ENCODE measurements around the gene SMO.

Gene SMO

GRCh38 chr7:129188372-129188891 lies at the start of gene SMO:
TSS of gene SMO (plus strand) at chr7:129188633. CDS start at chr7:129189152, 519 bp downstream.
- Histone ChIP-seq H3K9me3 (ENCODE audit: control insufficient read depth, insufficient read depth, low read length) (no peaks in the 10 kb centered on the region), H3K36me3 (ENCODE audit: control insufficient read depth, insufficient read depth, low read length) (peaks cover 8% of the 10 kb centered on the region; the same call in 1 of the 2 replicates), H3K4me1 (ENCODE audit: control insufficient read depth, insufficient read depth, low read length) (peaks cover 14% of the 10 kb centered on the region), H3K27ac (ENCODE audit: low read depth, low read length) (peak within 1 kb of the TSS; percentile 86), H3K9ac (ENCODE audit: low read depth, low read length) (peak within 1 kb of the TSS; percentile 71), H3K27me3 (ENCODE audit: control insufficient read depth, insufficient read depth, low read length) (peaks cover 17% of the 10 kb centered on the region), H3K4me3 (ENCODE audit: low read depth, low read length) (peak within 1 kb of the TSS; percentile 86)

- Histone ChIP-seq H3K4me3 (ENCODE audit: low read depth, low read length) (peak overlapping the region; percentile 67), H3K36me3 (ENCODE audit: control insufficient read depth, insufficient read depth, low read length) (no peaks in the 10 kb centered on the region), H3K27ac (ENCODE audit: low read depth, low read length) (no peak overlapping the region), H3K4me1 (ENCODE audit: control insufficient read depth, insufficient read depth, low read length) (peaks cover 7% of the 10 kb centered on the region; the same call in 1 of the 2 replicates), H3K9ac (ENCODE audit: low read depth, low read length) (no peak overlapping the region), H3K9me3 (ENCODE audit: control insufficient read depth, insufficient read depth, low read length) (no peaks in the 10 kb centered on the region), H3K27me3 (ENCODE audit: control insufficient read depth, insufficient read depth, low read length) (peaks cover 29% of the 10 kb centered on the region)
Measured at GRCh38 chr7:129143724-129144094, 44.7 kb upstream of the SMO start.

- no peak within 1 kb of the TSS for H3K27ac ChIP-seq (ENCODE audit: low read depth, low read length)
- H3K9me3 ChIP-seq (ENCODE audit: control insufficient read depth, insufficient read depth, low read length) = no peaks in the 10 kb centered on the region
- H3K9ac ChIP-seq (ENCODE audit: low read depth, low read length) = no peak within 1 kb of the TSS
- H3K36me3 ChIP-seq (ENCODE audit: control insufficient read depth, insufficient read depth, low read length) = no peaks in the 10 kb centered on the region
- peaks cover 7% of the 10 kb centered on the region; the same call in 1 of the 2 replicates for H3K4me1 ChIP-seq (ENCODE audit: control insufficient read depth, insufficient read depth, low read length)
- H3K27me3 ChIP-seq (ENCODE audit: control insufficient read depth, insufficient read depth, low read length) = peaks cover 29% of the 10 kb centered on the region
- H3K4me3 ChIP-seq (ENCODE audit: low read depth, low read length) = peak within 1 kb of the TSS; percentile 67
Measured at GRCh38 chr7:129144095-129144833, 44.2 kb upstream of the SMO start, which contains the start of gene TSPAN33. TSS of gene TSPAN33 (plus strand) at chr7:129144707. CDS start at chr7:129144981, 274 bp downstream.

- Histone ChIP-seq H3K9me3 (ENCODE audit: control insufficient read depth, insufficient read depth, low read length) (no peaks in the 10 kb centered on the region), H3K36me3 (ENCODE audit: control insufficient read depth, insufficient read depth, low read length) (no peaks in the 10 kb centered on the region), H3K27me3 (ENCODE audit: control insufficient read depth, insufficient read depth, low read length) (peaks cover 29% of the 10 kb centered on the region), H3K4me3 (ENCODE audit: low read depth, low read length) (peak overlapping the region; percentile 67), H3K4me1 (ENCODE audit: control insufficient read depth, insufficient read depth, low read length) (peaks cover 11% of the 10 kb centered on the region), H3K9ac (ENCODE audit: low read depth, low read length) (no peak overlapping the region), H3K27ac (ENCODE audit: low read depth, low read length) (no peak overlapping the region)
Measured at GRCh38 chr7:129144834-129145668, 43.4 kb upstream of the SMO start.

- H3K4me1 ChIP-seq (ENCODE audit: control insufficient read depth, insufficient read depth, low read length) = peaks cover 22% of the 10 kb centered on the region
- no peak overlapping the region for H3K9ac ChIP-seq (ENCODE audit: low read depth, low read length)
- no peaks in the 10 kb centered on the region for H3K36me3 ChIP-seq (ENCODE audit: control insufficient read depth, insufficient read depth, low read length)
- no peaks in the 10 kb centered on the region for H3K9me3 ChIP-seq (ENCODE audit: control insufficient read depth, insufficient read depth, low read length)
- peaks cover 29% of the 10 kb centered on the region for H3K27me3 ChIP-seq (ENCODE audit: control insufficient read depth, insufficient read depth, low read length)
- no peak overlapping the region for H3K4me3 ChIP-seq (ENCODE audit: low read depth, low read length)
- no peak overlapping the region for H3K27ac ChIP-seq (ENCODE audit: low read depth, low read length)
Measured at GRCh38 chr7:129146237-129146979, 42.0 kb upstream of the SMO start.

GRCh38 chr7:129147731-129148130 lies 40.7 kb upstream of the SMO start:
- H3K4me1 ChIP-seq (ENCODE audit: control insufficient read depth, insufficient read depth, low read length) = peaks cover 22% of the 10 kb centered on the region
- peaks cover 23% of the 10 kb centered on the region for H3K27me3 ChIP-seq (ENCODE audit: control insufficient read depth, insufficient read depth, low read length)
- H3K27ac ChIP-seq (ENCODE audit: low read depth, low read length) = no peak overlapping the region
- H3K9me3 ChIP-seq (ENCODE audit: control insufficient read depth, insufficient read depth, low read length) = no peaks in the 10 kb centered on the region
- no peak overlapping the region for H3K9ac ChIP-seq (ENCODE audit: low read depth, low read length)
- H3K4me3 ChIP-seq (ENCODE audit: low read depth, low read length) = no peak overlapping the region
- no peaks in the 10 kb centered on the region for H3K36me3 ChIP-seq (ENCODE audit: control insufficient read depth, insufficient read depth, low read length)

GRCh38 chr7:129149511-129149910 lies 38.9 kb upstream of the SMO start:
- H3K9me3 ChIP-seq (ENCODE audit: control insufficient read depth, insufficient read depth, low read length) = no peaks in the 10 kb centered on the region
- H3K27ac ChIP-seq (ENCODE audit: low read depth, low read length) = no peak overlapping the region
- no peak overlapping the region for H3K9ac ChIP-seq (ENCODE audit: low read depth, low read length)
- H3K4me3 ChIP-seq (ENCODE audit: low read depth, low read length) = no peak overlapping the region
- peaks cover 7% of the 10 kb centered on the region; the same call in 1 of the 2 replicates for H3K27me3 ChIP-seq (ENCODE audit: control insufficient read depth, insufficient read depth, low read length)
- H3K4me1 ChIP-seq (ENCODE audit: control insufficient read depth, insufficient read depth, low read length) = peaks cover 15% of the 10 kb centered on the region
- H3K36me3 ChIP-seq (ENCODE audit: control insufficient read depth, insufficient read depth, low read length) = no peaks in the 10 kb centered on the region

- Histone ChIP-seq H3K36me3 (ENCODE audit: control insufficient read depth, insufficient read depth, low read length) (no peaks in the 10 kb centered on the region), H3K27me3 (ENCODE audit: control insufficient read depth, insufficient read depth, low read length) (peaks cover 5% of the 10 kb centered on the region; the same call in 1 of the 2 replicates), H3K4me3 (ENCODE audit: low read depth, low read length) (no peak overlapping the region), H3K27ac (ENCODE audit: low read depth, low read length) (peak overlapping the region; percentile 20), H3K9me3 (ENCODE audit: control insufficient read depth, insufficient read depth, low read length) (no peaks in the 10 kb centered on the region), H3K9ac (ENCODE audit: low read depth, low read length) (no peak overlapping the region), H3K4me1 (ENCODE audit: control insufficient read depth, insufficient read depth, low read length) (peaks cover 15% of the 10 kb centered on the region)
Measured at GRCh38 chr7:129150199-129150996, 38.0 kb upstream of the SMO start.

GRCh38 chr7:129157651-129158050 lies 30.8 kb upstream of the SMO start:
- no peaks in the 10 kb centered on the region for H3K27me3 ChIP-seq (ENCODE audit: control insufficient read depth, insufficient read depth, low read length)
- H3K9me3 ChIP-seq (ENCODE audit: control insufficient read depth, insufficient read depth, low read length) = no peaks in the 10 kb centered on the region
- no peaks in the 10 kb centered on the region; the same call in 1 of the 2 replicates for H3K36me3 ChIP-seq (ENCODE audit: control insufficient read depth, insufficient read depth, low read length)
- no peaks in the 10 kb centered on the region for H3K4me1 ChIP-seq (ENCODE audit: control insufficient read depth, insufficient read depth, low read length)
- H3K27ac ChIP-seq (ENCODE audit: low read depth, low read length) = no peak overlapping the region
- no peak overlapping the region for H3K4me3 ChIP-seq (ENCODE audit: low read depth, low read length)
- no peak overlapping the region for H3K9ac ChIP-seq (ENCODE audit: low read depth, low read length)

GRCh38 chr7:129159539-129159938 lies 28.9 kb upstream of the SMO start:
- Histone ChIP-seq H3K36me3 (ENCODE audit: control insufficient read depth, insufficient read depth, low read length) (peaks cover 3% of the 10 kb centered on the region; the same call in 1 of the 2 replicates), H3K27ac (ENCODE audit: low read depth, low read length) (no peak overlapping the region), H3K9ac (ENCODE audit: low read depth, low read length) (no peak overlapping the region), H3K4me1 (ENCODE audit: control insufficient read depth, insufficient read depth, low read length) (no peaks in the 10 kb centered on the region), H3K9me3 (ENCODE audit: control insufficient read depth, insufficient read depth, low read length) (no peaks in the 10 kb centered on the region), H3K27me3 (ENCODE audit: control insufficient read depth, insufficient read depth, low read length) (no peaks in the 10 kb centered on the region), H3K4me3 (ENCODE audit: low read depth, low read length) (no peak overlapping the region)
